ENCODE data around the gene SLC5A5. TPM values are rescaled to one million over a fixed set of nuclear protein-coding genes. Genes with fewer than 3 reads are reported as not detected.

SLC5A5 gene
- total RNA-seq, 2 donors from 2014 or later, result 0.65 to 1.4 TPM

DNA sequence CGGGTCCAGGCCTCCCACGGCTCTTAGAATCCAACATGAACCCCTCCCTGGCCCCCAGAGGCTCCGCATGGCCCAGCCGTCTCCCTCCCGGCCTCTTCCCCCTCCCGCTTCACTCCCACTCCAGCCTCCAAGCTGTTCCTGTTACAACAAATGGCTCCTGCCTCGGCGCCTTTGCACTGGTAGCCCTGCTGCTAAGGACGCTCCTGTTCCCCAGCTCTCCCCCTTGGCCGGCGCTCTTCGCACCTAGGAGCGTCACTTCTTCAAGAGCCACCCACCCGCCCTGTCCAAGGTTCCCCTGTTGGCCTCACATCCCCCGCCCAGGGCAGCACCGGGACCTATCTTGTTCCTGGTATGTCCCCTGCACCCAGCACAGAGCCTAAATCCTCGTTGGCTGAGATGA, 70.4 kb downstream of the SLC5A5 start:
- H3K36me3 Mint-ChIP-seq (ENCODE audit: low read depth), result peaks cover 39% of the 10 kb centered on the region
- no peaks in the 10 kb centered on the region for H3K9me3 Mint-ChIP-seq
- no peak overlapping the region for H3K27ac Mint-ChIP-seq
- peaks cover 12% of the 10 kb centered on the region for H3K4me1 Mint-ChIP-seq
- no peak for ATAC-seq (replicated peaks)
- no peak overlapping the region for H3K4me3 Mint-ChIP-seq
- no peaks in the 10 kb centered on the region for H3K27me3 Mint-ChIP-seq

DNA sequence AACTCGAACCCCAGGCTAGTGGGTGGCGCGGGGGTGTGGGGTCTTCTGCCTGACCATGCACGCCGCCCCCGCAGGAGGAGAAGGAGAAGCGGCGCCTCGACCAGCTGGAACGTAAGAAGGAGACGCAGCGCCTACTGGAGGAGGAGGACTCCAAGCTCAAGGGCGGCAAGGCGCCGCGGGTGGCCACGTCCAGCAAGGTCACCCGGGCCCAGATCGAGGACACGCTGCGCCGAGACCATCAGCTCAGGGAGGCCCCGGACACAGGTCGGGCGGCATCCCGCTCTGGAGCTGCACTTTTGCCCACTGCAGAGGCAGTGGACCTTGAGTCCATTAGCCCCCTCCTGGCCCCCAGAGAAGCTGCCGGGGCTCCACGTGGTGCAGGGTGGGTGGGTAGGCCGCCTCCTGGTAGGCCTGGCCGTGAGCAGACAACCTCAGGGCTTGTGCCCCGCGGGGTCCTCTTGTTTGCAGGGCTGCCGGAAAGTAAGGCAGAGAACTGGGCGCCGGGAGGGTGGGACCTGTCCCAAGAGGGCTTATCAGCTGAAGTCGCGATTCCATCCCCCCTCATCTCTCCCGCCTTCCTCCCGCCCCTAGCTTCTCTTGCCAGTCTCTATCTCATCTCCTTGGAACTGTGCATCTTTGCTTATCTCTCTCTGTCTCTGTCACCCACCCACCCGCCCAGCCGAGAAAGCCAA, 71.0 kb downstream of the SLC5A5 start:
- Mint-ChIP-seq H3K27ac (no peak overlapping the region), H3K4me1 (peaks cover 15% of the 10 kb centered on the region), H3K36me3 (ENCODE audit: low read depth) (peaks cover 45% of the 10 kb centered on the region), H3K4me3 (no peak overlapping the region), H3K9me3 (no peaks in the 10 kb centered on the region), H3K27me3 (no peaks in the 10 kb centered on the region)
- ATAC-seq (replicated peaks), result no peak

DNA sequence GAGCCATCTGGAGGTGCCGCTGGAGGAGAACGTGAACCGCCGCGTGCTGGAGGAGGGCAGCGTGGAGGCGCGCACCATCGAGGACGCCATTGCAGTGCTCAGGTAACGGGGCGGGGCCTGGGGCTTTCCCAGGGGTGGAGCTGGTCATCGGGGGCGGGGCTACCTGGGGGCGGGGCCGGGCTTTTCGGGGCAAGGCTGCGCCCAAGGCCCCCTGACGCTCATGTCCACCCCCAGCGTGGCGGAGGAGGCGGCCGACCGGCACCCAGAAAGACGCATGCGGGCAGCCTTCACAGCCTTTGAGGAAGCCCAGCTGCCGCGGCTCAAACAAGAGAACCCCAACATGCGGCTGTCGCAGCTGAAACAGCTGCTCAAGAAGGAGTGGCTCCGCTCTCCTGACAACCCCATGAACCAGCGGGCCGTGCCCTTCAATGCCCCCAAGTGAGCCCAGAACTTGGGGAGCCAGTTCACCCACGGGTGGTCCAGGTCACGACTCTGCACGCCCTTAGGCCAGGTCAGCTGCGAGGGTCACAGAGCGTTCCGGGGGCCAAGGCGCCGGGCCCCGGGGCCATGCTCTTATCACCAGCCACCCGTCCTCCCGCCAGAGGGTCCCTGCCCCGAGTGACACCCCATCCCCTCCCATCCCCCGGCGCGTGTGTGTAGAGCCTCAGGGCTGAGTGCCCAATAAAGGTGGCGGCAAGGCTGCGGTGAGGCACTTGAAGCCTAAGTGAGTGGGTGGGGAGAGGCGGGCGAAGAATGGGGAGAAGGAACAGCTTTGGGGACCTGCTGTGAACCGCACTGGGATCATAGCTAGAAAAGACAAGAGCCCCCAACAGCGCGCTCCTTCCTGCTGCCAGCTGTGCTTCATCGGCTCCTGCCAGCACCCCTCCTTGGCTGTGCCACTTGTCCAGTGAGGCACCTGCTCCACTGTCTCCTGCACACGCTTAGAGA, 71.8 kb downstream of the SLC5A5 start:
- Mint-ChIP-seq H3K27ac (no peak overlapping the region), H3K9me3 (no peaks in the 10 kb centered on the region), H3K4me3 (no peak overlapping the region), H3K36me3 (ENCODE audit: low read depth) (peaks cover 37% of the 10 kb centered on the region), H3K4me1 (peaks cover 15% of the 10 kb centered on the region), H3K27me3 (no peaks in the 10 kb centered on the region)
- ATAC-seq (replicated peaks), result no peak

DNA sequence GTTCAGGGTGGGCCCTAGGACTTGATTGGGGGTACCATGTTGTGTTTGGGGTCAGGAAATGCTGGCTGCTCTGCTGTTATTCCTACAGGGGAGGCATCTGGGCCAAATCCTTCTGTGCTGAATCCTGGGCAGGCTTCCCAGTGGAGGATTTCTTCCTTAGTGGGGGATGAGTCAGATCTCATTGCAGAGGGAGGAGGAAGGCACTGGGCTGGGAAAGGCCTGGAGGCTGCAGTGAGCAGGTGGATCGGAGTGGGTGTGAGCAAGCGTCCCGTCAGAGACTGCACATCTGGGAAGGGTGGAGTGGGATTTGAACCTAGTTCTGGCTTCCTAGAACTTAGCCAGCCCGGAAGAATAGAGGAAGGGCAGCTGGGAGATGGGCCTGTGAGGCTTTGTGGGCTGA, 72.6 kb downstream of the SLC5A5 start:
- H3K27ac Mint-ChIP-seq, result no peak overlapping the region
- H3K4me1 Mint-ChIP-seq, result peaks cover 19% of the 10 kb centered on the region
- H3K27me3 Mint-ChIP-seq, result peaks cover 2% of the 10 kb centered on the region
- no peak overlapping the region for H3K4me3 Mint-ChIP-seq
- no peaks in the 10 kb centered on the region for H3K9me3 Mint-ChIP-seq
- ATAC-seq (replicated peaks), result no peak
- peaks cover 31% of the 10 kb centered on the region for H3K36me3 Mint-ChIP-seq (ENCODE audit: low read depth)

Other genes with a start within 250 kb of the SLC5A5 start
- under 1 TPM; 0.16 to 0.45 TPM for gene UNC13A, start 183.6 kb upstream of the SLC5A5 start, total RNA-seq
- 10 to 100 TPM; 74.0 to 83.7 TPM for gene MAP1S, start 152.5 kb upstream of the SLC5A5 start, total RNA-seq
- gene FCHO1, start 120.5 kb upstream of the SLC5A5 start, total RNA-seq, result 10 to 100 TPM; 64.0 to 75.5 TPM
- gene B3GNT3, start 76.8 kb upstream of the SLC5A5 start, total RNA-seq, result 1 to 10 TPM in 1 of 2 donors, not detected in 1; 1.2 TPM
- 1 to 10 TPM; 7.6 to 8.3 TPM for gene INSL3, start 50.4 kb upstream of the SLC5A5 start, total RNA-seq
- 100 to 1,000 TPM; 186 to 250 TPM for gene JAK3, start 24.0 kb upstream of the SLC5A5 start, total RNA-seq
- 1,000 to 10,000 TPM; 2,920 to 3,543 TPM for gene RPL18A, start 12.0 kb upstream of the SLC5A5 start, total RNA-seq
- gene CCDC124, start 61.1 kb downstream of the SLC5A5 start, total RNA-seq, result 10 to 100 TPM; 52.4 to 90.5 TPM
- under 1 TPM; 0.50 to 0.61 TPM for gene KCNN1, start 95.2 kb downstream of the SLC5A5 start, total RNA-seq
- 10 to 100 TPM; 32.0 to 98.0 TPM for gene ARRDC2, start 136.2 kb downstream of the SLC5A5 start, total RNA-seq
- gene IL12RB1, start 215.0 kb downstream of the SLC5A5 start, total RNA-seq, result 10 to 100 TPM; 28.6 to 54.5 TPM
- 10 to 100 TPM; 23.5 to 46.6 TPM for gene MAST3, start 225.8 kb downstream of the SLC5A5 start, total RNA-seq

Data from activated T-helper 17 cell treated with anti-CD3 and anti-CD28 coated beads, Interleukin-2, amount 50 U/mL, for 72 hours (primary cell).